Testis (tissue), 3 donors: ENCODE results near the gene WDFY4. TPM values are rescaled to one million over a fixed set of nuclear protein-coding genes. Genes with fewer than 3 reads are reported as not detected.

Source experiments
- DNase-seq: peaks from one replicate; pipeline ENCODE4 v3.0.0-alpha.2; 2019
- H3K27ac ChIP-seq, 2 donors: fragments of 200-600 bp; sonication (generic); one replicate each; pipeline ENCODE4 v1.5.1; 2019
- H3K27me3 ChIP-seq: fragments of 200-600 bp; sonication (generic); one replicate; pipeline ENCODE4 v1.5.1; 2019
- H3K36me3 ChIP-seq: fragments of 200-600 bp; sonication (generic); one replicate; pipeline ENCODE4 v1.5.1; 2017; ENCODE audit warnings: low read depth; ENCODE audit errors: missing control alignments
- H3K4me1 ChIP-seq: fragments of 200-600 bp; sonication (generic); one replicate; pipeline ENCODE4 v1.5.1; 2019
- H3K4me3 ChIP-seq, 2 donors: fragments of 200-600 bp; sonication (generic); one replicate each; pipeline ENCODE4 v1.5.1; 2017 to 2019
- H3K9me3 ChIP-seq: fragments of 200-600 bp; sonication (generic); one replicate; pipeline ENCODE4 v1.5.1; 2017
- CTCF ChIP-seq, 3 experiments: fragments of 450-650 bp in 2 of 3; fragments of 200-600 bp in 1 of 3; sonication (generic) in 1 of 3; IDR thresholded peaks; one replicate each; pipeline ENCODE4 v1.5.1; 2016 to 2019; ENCODE audit warnings: antibody characterized with exemption in 3 of 3, mild to moderate bottlenecking in 2 of 3, moderate library complexity in 1 of 3
- POLR2A ChIP-seq: fragments of 450-650 bp; IDR thresholded peaks from one replicate; pipeline ENCODE4 v1.6.1; 2017; ENCODE audit warnings: antibody characterized with exemption, mild to moderate bottlenecking, moderate library complexity
- WGBS, 2 donors: methylation state at CpG; one replicate each; pipeline ENCODE4 v1.1.5; 2018; 5-methylcytosine and 5-hydroxymethylcytosine counted together
- intact Hi-C: fragments of 100-400 bp; cut with DNase I; formaldehyde crosslinking; loops from one replicate; pipeline ENCODE4 v1.15.1; 2023; ENCODE audit warnings: low total_unique reads
- polyA plus RNA-seq: library from polyadenylated mRNA; stranded (reverse); fragments of 350-450 nt; fragmentation: Illumina TruSeq; extraction: RNeasy Lipid Tissue Mini Kit (QIAGEN cat#74804); gene quantifications from one replicate; pipeline ENCODE4 v1.2.3, GENCODE V29; 2014; ENCODE audit warnings: low read depth, low replicate concordance; ENCODE audit not compliant: insufficient read depth
- total RNA-seq, 2 donors: library from RNA; depleted of rRNA; stranded (reverse); fragments of >200 nt; gene quantifications; one replicate each; pipeline ENCODE4 v1.2.3, GENCODE V29; 2016

WDFY4 gene
- total and polyA plus RNA-seq, 3 donors from 2014 or later = 10.2 to 21.5 (median 18.4) TPM

GRCh38 chr10:48729222-48729621, 44.5 kb downstream of the WDFY4 start:
- no peak for TF ChIP-seq CTCF (IDR thresholded peaks at IDR 0.05)
- no peak for TF ChIP-seq POLR2A
- WGBS, 2 donors = 88 to 100% methylated on average over 1 to 5 of the region's 5 CpGs
- Histone ChIP-seq H3K36me3 (no peaks in the 10 kb centered on the region), H3K4me3 (no peak overlapping the region), H3K4me1 (no peaks in the 10 kb centered on the region), H3K27ac (no peak overlapping the region), H3K27me3 (no peaks in the 10 kb centered on the region), H3K9me3 (no peaks in the 10 kb centered on the region)
- no peak for DNase-seq
- intact Hi-C loops = no loop called here

GRCh38 chr10:48729941-48730457, 45.3 kb downstream of the WDFY4 start:
- intact Hi-C loops = no loop called here
- Histone ChIP-seq H3K4me3 (no peak overlapping the region), H3K27me3 (no peaks in the 10 kb centered on the region), H3K9me3 (no peaks in the 10 kb centered on the region), H3K36me3 (no peaks in the 10 kb centered on the region), H3K27ac (no peak overlapping the region), H3K4me1 (no peaks in the 10 kb centered on the region)
- DNase-seq = no peak
- TF ChIP-seq POLR2A = no peak
- TF ChIP-seq CTCF (IDR thresholded peaks at IDR 0.05) = no peak
- WGBS, 2 donors = 78 to 86% methylated on average over 3 of the region's 3 CpGs

- Histone ChIP-seq H3K27ac (no peak overlapping the region), H3K4me3 (no peak overlapping the region), H3K36me3 (no peaks in the 10 kb centered on the region), H3K4me1 (no peaks in the 10 kb centered on the region), H3K27me3 (no peaks in the 10 kb centered on the region), H3K9me3 (no peaks in the 10 kb centered on the region)
- no peak for TF ChIP-seq POLR2A
- no peak for TF ChIP-seq CTCF (IDR thresholded peaks at IDR 0.05)
- 96 to 98% methylated on average over 10 of the region's 10 CpGs for WGBS, 2 donors
- no peak for DNase-seq
- intact Hi-C loops = no loop called here
Observed at GRCh38 chr10:48731141-48731540, 46.5 kb downstream of the WDFY4 start.

GRCh38 chr10:48731654-48732053, 47.0 kb downstream of the WDFY4 start:
- no peaks in the 10 kb centered on the region for H3K27me3 ChIP-seq
- H3K36me3 ChIP-seq = no peaks in the 10 kb centered on the region
- DNase-seq = no peak
- WGBS, 2 donors = 92 to 97% methylated on average over 2 of the region's 2 CpGs
- H3K4me1 ChIP-seq = no peaks in the 10 kb centered on the region
- H3K9me3 ChIP-seq = no peaks in the 10 kb centered on the region
- TF ChIP-seq CTCF (IDR thresholded peaks at IDR 0.05) (no peak), POLR2A (no peak)
- H3K4me3 ChIP-seq = no peak overlapping the region
- no peak overlapping the region for H3K27ac ChIP-seq
- intact Hi-C loops = no loop called here

GRCh38 chr10:48733329-48733728, 48.7 kb downstream of the WDFY4 start:
- 71 to 100% methylated on average over 1 of the region's 1 CpG for WGBS, 2 donors
- H3K9me3 ChIP-seq = no peaks in the 10 kb centered on the region
- intact Hi-C loops = no loop called here

More at GRCh38 chr10:48733329-48733728, 48.7 kb downstream of the WDFY4 start:
- TF ChIP-seq CTCF (IDR thresholded peaks at IDR 0.05) = no peak
- no peak for TF ChIP-seq POLR2A
- H3K27ac ChIP-seq = no peak overlapping the region
- H3K4me3 ChIP-seq = no peak overlapping the region
- no peaks in the 10 kb centered on the region for H3K4me1 ChIP-seq
- no peak for DNase-seq
- H3K36me3 ChIP-seq = no peaks in the 10 kb centered on the region
- no peaks in the 10 kb centered on the region for H3K27me3 ChIP-seq
